KMS-11 (cell line): ENCODE measurements around the gene CCNDBP1.
"Not testable (repeated sequence)": the region's sequence is repeated elsewhere in the genome, so short reads cannot be mapped to it uniquely, and the experiment has no call there.

Source experiments
- H2AFZ ChIP-seq: fragments of 200-600 bp; sonication (generic); 2 replicates; pipeline ENCODE4 v1.6.1; 2016; ENCODE audit warnings: antibody characterized with exemption, mixed run types, low read depth
- H3K27ac ChIP-seq: fragments of 200-600 bp; sonication (generic); 2 replicates; pipeline ENCODE4 v1.6.1; 2016; ENCODE audit warnings: mild to moderate bottlenecking, mixed run types
- H3K27me3 ChIP-seq: fragments of 200-600 bp; sonication (generic); 2 replicates; pipeline ENCODE4 v1.6.1; 2017; ENCODE audit warnings: mild to moderate bottlenecking, low read depth, mixed run types, moderate library complexity; ENCODE audit not compliant: insufficient read depth
- H3K36me3 ChIP-seq: fragments of 200-600 bp; sonication (generic); 2 replicates; pipeline ENCODE4 v1.6.1; 2017; ENCODE audit warnings: mild to moderate bottlenecking, mixed run types; ENCODE audit not compliant: insufficient read depth
- H3K4me1 ChIP-seq: fragments of 200-600 bp; sonication (generic); 2 replicates; pipeline ENCODE4 v1.6.1; 2016; ENCODE audit warnings: mild to moderate bottlenecking, low read depth, mixed run types; ENCODE audit not compliant: poor library complexity, severe bottlenecking
- H3K4me2 ChIP-seq: fragments of 200-600 bp; sonication (generic); 2 replicates; pipeline ENCODE4 v1.7.0; 2016; ENCODE audit warnings: mild to moderate bottlenecking, mixed run types
- H3K4me3 ChIP-seq: fragments of 200-600 bp; sonication (generic); IDR thresholded peaks from 2 replicates; pipeline ENCODE4 v1.6.1; 2017; ENCODE audit warnings: low read depth, low read length, mixed read lengths; ENCODE audit not compliant: insufficient read depth
- H3K79me2 ChIP-seq: fragments of 200-600 bp; sonication (generic); 2 replicates; pipeline ENCODE4 v1.6.1; 2016; ENCODE audit warnings: low read depth, mixed run types; ENCODE audit not compliant: insufficient read depth
- H3K9ac ChIP-seq: fragments of 200-600 bp; sonication (generic); 2 replicates; pipeline ENCODE4 v1.6.1; 2016; ENCODE audit warnings: mild to moderate bottlenecking, mixed run types
- H4K20me1 ChIP-seq: fragments of 200-600 bp; sonication (generic); 2 replicates; pipeline ENCODE4 v1.6.1; 2016; ENCODE audit warnings: mild to moderate bottlenecking, mixed run types; ENCODE audit not compliant: insufficient read depth
- TF ChIP-seq, protein P1 (sequence below): fragments of 200-600 bp; sonication (generic); conservative IDR thresholded peaks from 2 replicates; pipeline ENCODE4 v1.6.1; 2017; ENCODE audit warnings: low read depth, mild to moderate bottlenecking, antibody characterized with exemption, low read length, moderate library complexity, mixed read lengths

CCNDBP1 gene

DNA sequence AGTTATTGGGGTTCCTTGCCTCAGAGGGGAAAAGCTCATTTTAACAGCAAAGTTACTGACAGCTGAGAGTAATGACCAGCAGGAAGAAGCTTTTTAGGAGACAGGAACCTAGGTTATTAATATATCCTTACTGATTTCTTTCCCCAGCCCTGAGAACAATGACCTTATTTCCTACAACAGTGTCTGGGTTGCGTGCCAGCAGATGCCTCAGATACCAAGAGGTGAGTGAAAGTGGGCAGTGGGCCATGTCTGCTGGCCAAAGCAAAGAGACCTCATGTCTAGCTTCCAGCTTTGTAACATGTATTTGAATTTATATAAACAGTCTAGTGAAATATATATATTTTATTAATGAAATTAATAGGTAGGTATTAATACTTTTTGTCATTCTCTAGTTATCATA is 5.0 kb downstream of the CCNDBP1 start:
- Histone ChIP-seq H2AFZ (no peak overlapping the region), H3K27me3 (no peaks in the 10 kb centered on the region), H3K36me3 (no peaks in the 10 kb centered on the region), H3K27ac (no peak overlapping the region), H4K20me1 (no peaks in the 10 kb centered on the region), H3K4me2 (no peak overlapping the region), H3K4me3 (no peak overlapping the region), H3K9ac (no peak overlapping the region), H3K4me1 (peaks cover 13% of the 10 kb centered on the region), H3K79me2 (peaks cover 16% of the 10 kb centered on the region; the same call in 1 of the 2 replicates)
- TF ChIP-seq, protein P1, sequence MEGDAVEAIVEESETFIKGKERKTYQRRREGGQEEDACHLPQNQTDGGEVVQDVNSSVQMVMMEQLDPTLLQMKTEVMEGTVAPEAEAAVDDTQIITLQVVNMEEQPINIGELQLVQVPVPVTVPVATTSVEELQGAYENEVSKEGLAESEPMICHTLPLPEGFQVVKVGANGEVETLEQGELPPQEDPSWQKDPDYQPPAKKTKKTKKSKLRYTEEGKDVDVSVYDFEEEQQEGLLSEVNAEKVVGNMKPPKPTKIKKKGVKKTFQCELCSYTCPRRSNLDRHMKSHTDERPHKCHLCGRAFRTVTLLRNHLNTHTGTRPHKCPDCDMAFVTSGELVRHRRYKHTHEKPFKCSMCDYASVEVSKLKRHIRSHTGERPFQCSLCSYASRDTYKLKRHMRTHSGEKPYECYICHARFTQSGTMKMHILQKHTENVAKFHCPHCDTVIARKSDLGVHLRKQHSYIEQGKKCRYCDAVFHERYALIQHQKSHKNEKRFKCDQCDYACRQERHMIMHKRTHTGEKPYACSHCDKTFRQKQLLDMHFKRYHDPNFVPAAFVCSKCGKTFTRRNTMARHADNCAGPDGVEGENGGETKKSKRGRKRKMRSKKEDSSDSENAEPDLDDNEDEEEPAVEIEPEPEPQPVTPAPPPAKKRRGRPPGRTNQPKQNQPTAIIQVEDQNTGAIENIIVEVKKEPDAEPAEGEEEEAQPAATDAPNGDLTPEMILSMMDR: no peak

DNA sequence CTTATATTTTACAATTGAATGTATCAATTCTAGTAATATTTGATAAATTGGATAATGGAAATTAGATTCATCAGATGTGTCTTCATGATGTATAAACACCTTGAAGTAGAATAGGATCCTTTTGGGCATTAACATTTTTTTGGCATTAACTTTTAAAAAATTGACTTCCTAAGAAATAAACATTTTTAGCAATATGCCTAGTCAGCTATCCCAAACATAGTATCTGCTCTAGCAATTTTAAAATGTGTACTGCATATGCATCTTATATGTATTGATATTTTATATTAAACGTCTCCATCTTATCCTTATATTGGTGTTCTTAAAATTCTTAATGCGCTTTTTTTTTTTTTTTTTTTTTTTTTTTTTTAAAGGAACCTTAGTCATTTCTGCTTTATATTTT is 8.5 kb downstream of the CCNDBP1 start:
- H3K36me3 ChIP-seq: no peaks in the 10 kb centered on the region
- no peak overlapping the region for H3K4me2 ChIP-seq
- H3K9ac ChIP-seq: no peak overlapping the region
- H2AFZ ChIP-seq: no peak overlapping the region
- TF ChIP-seq, protein P1: no peak
- H3K27me3 ChIP-seq: no peaks in the 10 kb centered on the region
- no peak overlapping the region for H3K4me3 ChIP-seq
- no peaks in the 10 kb centered on the region for H3K79me2 ChIP-seq
- H3K27ac ChIP-seq: no peak overlapping the region
- H3K4me1 ChIP-seq: no peaks in the 10 kb centered on the region
- no peaks in the 10 kb centered on the region for H4K20me1 ChIP-seq

DNA sequence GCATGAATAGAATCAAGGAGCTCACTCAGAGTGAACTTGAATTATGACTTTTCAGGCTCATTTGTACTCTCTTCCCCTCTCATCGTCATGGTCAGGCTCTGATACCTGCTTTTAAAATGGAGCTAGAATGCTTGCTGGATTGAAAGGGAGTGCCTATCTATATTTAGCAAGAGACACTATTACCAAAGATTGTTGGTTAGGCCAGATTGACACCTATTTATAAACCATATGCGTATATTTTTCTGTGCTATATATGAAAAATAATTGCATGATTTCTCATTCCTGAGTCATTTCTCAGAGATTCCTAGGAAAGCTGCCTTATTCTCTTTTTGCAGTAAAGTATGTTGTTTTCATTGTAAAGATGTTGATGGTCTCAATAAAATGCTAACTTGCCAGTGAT is 9.6 kb downstream of the CCNDBP1 start:
- no peaks in the 10 kb centered on the region for H3K79me2 ChIP-seq
- H3K27me3 ChIP-seq: no peaks in the 10 kb centered on the region
- H4K20me1 ChIP-seq: no peaks in the 10 kb centered on the region
- no peak overlapping the region for H3K4me3 ChIP-seq
- H3K9ac ChIP-seq: no peak overlapping the region
- no peak overlapping the region for H3K27ac ChIP-seq
- H3K4me1 ChIP-seq: no peaks in the 10 kb centered on the region
- no peak overlapping the region for H3K4me2 ChIP-seq
- H2AFZ ChIP-seq: no peak overlapping the region
- H3K36me3 ChIP-seq: no peaks in the 10 kb centered on the region
- TF ChIP-seq, protein P1: no peak

DNA sequence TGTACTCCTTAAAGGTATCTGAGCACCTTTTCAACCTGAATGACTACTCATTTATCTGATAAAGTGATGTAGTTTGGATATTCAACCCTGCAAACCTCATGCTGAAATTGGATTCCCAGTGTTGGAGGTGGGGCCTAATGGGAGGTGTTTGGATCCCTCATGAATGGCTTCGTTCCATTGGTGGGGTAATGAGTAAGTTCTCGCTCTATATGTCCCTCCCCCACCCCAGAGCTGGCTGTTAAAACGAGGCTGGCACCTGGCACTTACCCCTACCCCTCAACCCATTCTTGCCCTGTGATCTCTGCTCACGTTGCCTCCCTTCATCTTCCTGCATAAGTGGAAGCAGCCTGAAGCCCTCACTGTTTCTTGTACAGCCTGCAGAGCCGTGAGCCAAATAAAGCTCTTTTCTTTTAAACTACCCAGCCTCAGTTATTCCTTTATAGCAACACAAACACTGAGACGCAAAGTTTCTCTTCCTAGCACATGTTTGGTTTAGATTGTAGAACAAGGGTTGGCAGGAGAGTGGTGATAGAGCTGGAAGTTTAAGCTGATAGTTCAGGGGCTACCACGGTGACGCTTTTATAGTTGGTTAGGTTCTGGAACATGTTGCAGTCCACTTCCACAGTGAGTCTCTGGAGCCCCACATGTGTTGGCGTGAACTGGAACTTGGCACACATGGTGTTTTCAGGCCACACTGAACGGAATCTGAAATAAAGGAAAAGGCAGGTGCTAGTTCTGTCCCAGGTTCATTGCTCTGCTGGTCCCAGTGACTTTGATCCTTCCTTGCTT is 11.8 kb downstream of the CCNDBP1 start:
- TF ChIP-seq, protein P1: no peak
- Histone ChIP-seq H3K79me2 (no peaks in the 10 kb centered on the region), H3K4me3 (no peak overlapping the region), H3K9ac (no peak overlapping the region), H3K4me2 (no peak overlapping the region), H2AFZ (no peak overlapping the region), H3K36me3 (no peaks in the 10 kb centered on the region), H3K27me3 (no peaks in the 10 kb centered on the region), H4K20me1 (no peaks in the 10 kb centered on the region), H3K4me1 (no peaks in the 10 kb centered on the region), H3K27ac (no peak overlapping the region)

DNA sequence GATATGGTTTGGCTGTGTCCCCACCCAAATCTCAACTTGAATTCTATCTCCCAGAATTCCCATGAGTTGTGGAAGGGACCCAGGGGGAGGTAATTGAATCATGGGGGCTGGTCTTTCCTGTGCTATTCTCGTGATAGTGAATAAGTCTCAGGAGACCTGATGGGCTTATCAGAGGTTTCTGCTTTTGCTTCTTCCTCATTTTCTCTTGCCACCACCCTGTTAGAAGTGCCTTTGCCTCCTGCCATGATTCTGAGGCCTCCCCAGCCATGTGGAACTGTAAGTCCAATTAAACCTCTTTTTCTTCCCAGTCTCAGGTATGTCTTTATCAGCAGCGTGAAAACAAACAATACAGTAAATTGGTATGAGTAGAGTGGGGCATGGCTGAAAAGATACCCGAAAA is 12.6 kb downstream of the CCNDBP1 start:
- not testable (repeated sequence) for H3K4me1 ChIP-seq, H3K27ac ChIP-seq, H3K79me2 ChIP-seq, H3K9ac ChIP-seq, H4K20me1 ChIP-seq, H2AFZ ChIP-seq, H3K27me3 ChIP-seq, H3K36me3 ChIP-seq, H3K4me2 ChIP-seq, H3K4me3 ChIP-seq

DNA sequence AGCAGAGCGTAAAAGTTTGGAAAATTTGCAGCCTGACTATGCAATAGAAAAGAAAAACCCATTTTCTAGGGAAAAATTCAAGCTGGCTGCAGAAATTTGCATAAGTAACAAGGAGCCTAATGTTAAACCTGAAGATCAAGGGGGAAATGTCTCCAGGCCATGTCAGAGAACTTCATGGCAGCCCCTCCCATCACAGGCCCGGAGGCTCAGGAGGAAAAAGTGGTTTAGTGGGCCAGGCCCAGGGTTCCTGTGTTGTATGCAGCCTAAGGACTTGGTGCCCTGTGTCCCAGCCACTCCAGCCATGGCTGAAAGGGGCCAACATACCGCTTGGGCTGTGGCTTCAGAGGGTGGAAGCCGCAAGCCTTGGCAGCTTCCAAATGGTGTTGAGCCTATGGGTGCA is 13.4 kb downstream of the CCNDBP1 start:
- H3K27me3 ChIP-seq, H4K20me1 ChIP-seq, H2AFZ ChIP-seq, H3K36me3 ChIP-seq, H3K4me3 ChIP-seq, H3K9ac ChIP-seq, H3K79me2 ChIP-seq, H3K27ac ChIP-seq, H3K4me2 ChIP-seq, H3K4me1 ChIP-seq: not testable (repeated sequence)
